IPS-18a (cell line): ENCODE measurements around the gene SYCE1.
"Not testable (repeated sequence)": the region's sequence is repeated elsewhere in the genome, so short reads cannot be mapped to it uniquely, and the experiment has no call there.

Experiments
- H3K27ac ChIP-seq: one replicate; pipeline ENCODE4 v1.5.1; 2013; ENCODE audit warnings: low read length
- H3K27me3 ChIP-seq: one replicate; pipeline ENCODE4 v1.6.1; 2013; ENCODE audit warnings: mild to moderate bottlenecking, low read length; ENCODE audit not compliant: control insufficient read depth, insufficient read depth
- H3K36me3 ChIP-seq: one replicate; pipeline ENCODE4 v1.6.1; 2013; ENCODE audit warnings: low read depth, low read length; ENCODE audit not compliant: control insufficient read depth
- H3K4me1 ChIP-seq: one replicate; pipeline ENCODE4 v1.6.1; 2013; ENCODE audit warnings: low read depth, low read length; ENCODE audit not compliant: control insufficient read depth
- H3K4me3 ChIP-seq: one replicate; pipeline ENCODE4 v1.5.1; 2013; ENCODE audit warnings: low read length
- H3K9ac ChIP-seq: one replicate; pipeline ENCODE4 v1.6.1; 2013; ENCODE audit warnings: mild to moderate bottlenecking, low read length, moderate library complexity
- H3K9me3 ChIP-seq: one replicate; pipeline ENCODE4 v1.6.1; 2013; ENCODE audit warnings: low read depth, low read length; ENCODE audit not compliant: control insufficient read depth

The SYCE1 gene

DNA sequence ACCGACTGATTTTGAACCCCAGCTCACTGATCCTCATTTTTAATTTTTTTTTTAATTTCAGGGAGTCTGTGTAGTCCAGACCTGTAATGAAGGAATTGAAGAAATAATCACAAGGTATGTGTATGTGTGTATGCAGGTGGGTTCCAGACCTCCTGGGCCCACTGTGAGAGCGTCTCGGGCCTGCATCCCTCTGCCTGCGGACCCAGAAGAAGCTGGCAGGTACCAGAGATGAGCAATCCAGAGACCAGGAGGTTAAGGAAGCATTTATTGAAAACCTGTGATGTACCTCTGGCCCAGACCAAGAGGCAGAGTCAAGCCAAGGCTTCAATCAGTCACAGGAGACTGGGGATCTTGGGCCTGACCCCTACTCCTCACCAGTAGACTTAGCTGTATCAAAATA, 10.8 kb downstream of the SYCE1 start:
- Histone ChIP-seq H3K27ac (no peak overlapping the region), H3K27me3 (no peaks in the 10 kb centered on the region), H3K4me1 (no peaks in the 10 kb centered on the region), H3K4me3 (no peak overlapping the region), H3K36me3 (no peaks in the 10 kb centered on the region), H3K9me3 (peaks cover 58% of the 10 kb centered on the region), H3K9ac (no peak overlapping the region)

DNA sequence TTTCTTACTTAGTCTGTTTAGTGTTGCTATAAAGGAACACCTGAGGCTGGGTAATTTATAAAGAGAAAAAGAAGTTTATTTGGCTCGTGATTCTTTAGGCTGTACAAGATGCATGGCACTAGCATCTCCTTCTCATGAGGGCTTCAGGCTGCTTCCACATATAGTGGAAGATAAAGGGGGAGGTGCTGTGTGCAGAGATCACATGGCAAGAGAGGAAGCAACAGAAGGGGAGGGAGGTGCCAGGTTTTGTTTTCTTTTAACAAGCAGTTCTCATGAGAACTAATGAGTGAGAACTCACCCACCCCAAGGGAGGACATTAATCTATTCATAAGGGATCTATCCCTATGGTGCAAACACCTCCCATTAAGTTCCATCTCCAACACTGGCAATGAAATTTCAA, 20.9 kb downstream of the SYCE1 start:
- Histone ChIP-seq H3K4me1 (no peaks in the 10 kb centered on the region), H3K27ac (no peak overlapping the region), H3K9ac (no peak overlapping the region), H3K9me3 (peaks cover 54% of the 10 kb centered on the region), H3K36me3 (no peaks in the 10 kb centered on the region), H3K27me3 (no peaks in the 10 kb centered on the region), H3K4me3 (no peak overlapping the region)

DNA sequence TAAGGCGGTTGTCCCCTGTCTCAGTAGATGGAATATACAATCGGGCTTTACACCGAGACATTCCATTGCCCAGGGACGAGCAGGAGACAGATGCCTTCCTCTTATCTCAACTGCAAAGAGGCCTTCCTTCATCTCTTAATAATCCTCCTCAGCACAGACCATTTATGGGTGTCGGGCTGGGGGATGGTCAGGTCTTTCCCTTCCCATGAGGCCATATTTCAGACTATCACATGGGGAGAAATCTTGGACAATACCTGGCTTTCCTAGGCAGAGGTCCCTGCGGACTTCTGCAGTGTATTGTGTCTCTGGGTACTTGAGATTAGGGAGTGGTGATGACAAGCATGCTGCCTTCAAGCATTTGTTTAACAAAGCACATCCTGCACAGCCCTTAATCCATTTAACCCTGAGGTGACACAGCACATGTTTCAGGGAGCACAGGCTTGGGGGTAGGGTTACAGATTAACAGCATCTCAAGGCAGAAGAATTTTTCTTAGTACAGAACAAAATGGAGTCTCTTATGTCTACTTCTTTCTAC, 23.9 kb downstream of the SYCE1 start:
- not testable (repeated sequence) for H3K4me3 ChIP-seq, H3K27ac ChIP-seq, H3K9ac ChIP-seq, H3K27me3 ChIP-seq, H3K36me3 ChIP-seq, H3K4me1 ChIP-seq
- peaks cover 68% of the 10 kb centered on the region for H3K9me3 ChIP-seq

DNA sequence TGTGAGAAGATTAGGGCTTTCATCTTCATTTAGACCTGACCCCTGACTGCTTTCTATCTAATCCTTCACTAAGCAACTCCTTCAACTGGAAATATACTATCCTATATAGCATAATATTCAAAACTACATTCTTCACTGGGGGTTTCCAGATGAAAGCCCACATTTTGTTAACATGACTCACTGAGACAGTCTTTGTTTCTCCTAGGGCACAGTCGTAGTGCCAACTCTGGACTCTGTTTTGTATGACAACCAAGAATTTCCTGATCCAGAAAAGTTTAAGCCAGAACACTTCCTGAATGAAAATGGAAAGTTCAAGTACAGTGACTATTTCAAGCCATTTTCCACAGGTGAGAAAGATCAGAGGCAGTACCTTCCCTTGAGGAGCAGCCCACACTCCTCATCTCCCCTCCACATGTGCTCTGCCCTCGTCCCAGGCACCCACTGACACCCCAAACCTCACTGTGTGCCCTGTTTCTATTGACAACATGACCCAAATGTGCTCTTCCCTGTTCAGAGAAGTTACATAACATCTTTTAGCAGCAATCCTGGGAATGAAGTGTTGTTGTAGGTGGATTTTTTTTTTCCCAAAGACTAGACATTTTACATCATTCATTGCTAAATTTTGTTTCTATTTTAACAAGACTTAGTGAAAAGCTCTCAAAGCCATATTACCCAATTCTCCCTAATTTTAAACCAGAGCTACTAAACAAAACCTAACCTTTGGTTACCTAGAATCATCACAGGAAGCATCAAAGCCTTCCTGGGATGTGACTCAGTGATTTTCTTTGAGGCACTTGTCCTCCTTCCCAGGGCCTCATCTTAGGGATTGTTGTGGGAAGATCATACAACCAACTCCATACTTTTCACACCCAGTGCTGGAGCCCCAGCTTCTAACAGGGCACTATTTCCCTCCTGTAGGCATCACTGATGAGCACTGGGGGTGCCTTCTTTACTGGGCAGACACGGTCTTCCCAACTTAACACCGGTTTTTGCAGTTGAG, 27.5 kb downstream of the SYCE1 start:
- no peaks in the 10 kb centered on the region for H3K4me1 ChIP-seq
- no peaks in the 10 kb centered on the region for H3K36me3 ChIP-seq
- no peak overlapping the region for H3K9ac ChIP-seq
- no peaks in the 10 kb centered on the region for H3K27me3 ChIP-seq
- H3K4me3 ChIP-seq: no peak overlapping the region
- no peak overlapping the region for H3K27ac ChIP-seq
- H3K9me3 ChIP-seq: peaks cover 55% of the 10 kb centered on the region

DNA sequence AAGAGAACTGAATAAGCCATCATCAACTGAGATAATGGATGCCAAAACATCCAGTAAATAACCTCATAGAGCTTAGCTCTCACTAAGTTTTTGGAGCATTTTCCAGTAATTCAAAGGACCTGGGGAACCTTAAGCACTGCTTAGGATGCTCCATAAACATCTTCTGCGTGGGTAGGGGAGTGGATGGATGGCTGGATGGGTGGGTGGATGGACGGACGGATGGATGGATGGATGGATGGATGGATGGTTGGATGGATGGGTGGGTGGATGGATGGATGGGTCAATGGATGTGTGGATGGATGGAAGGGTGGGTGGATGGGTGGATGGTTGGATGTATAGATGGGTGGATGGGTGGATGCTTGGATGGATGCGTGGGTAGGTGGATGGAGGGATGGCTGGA, 29.2 kb downstream of the SYCE1 start:
- Histone ChIP-seq H3K27ac (no peak overlapping the region), H3K9me3 (peaks cover 66% of the 10 kb centered on the region), H3K4me1 (no peaks in the 10 kb centered on the region)

DNA sequence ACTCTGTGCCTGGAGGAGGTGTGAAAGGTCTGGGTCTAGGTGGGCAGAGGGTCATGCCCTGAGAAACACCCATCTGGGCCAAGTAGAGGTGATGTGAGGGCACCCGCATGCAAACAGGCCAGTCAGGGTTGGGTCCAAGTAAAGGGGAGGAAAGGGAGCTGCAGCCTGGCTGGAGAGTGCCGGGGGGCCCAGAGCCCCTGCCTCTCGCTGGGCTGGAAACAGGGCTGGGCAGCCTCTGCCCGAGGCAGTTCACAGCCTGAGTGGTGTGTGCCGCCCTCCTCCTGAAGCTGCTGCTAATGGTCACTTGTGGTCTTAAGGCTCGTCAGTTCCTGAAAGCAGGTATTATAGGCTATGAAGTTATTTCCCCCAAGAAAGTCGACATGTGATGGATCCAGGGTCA, 31.0 kb downstream of the SYCE1 start:
- peaks cover 64% of the 10 kb centered on the region for H3K9me3 ChIP-seq
- H3K27ac ChIP-seq: no peak overlapping the region
- no peaks in the 10 kb centered on the region for H3K27me3 ChIP-seq
- H3K9ac ChIP-seq: no peak overlapping the region
- no peak overlapping the region for H3K4me3 ChIP-seq
- H3K36me3 ChIP-seq: no peaks in the 10 kb centered on the region
- H3K4me1 ChIP-seq: no peaks in the 10 kb centered on the region

More for the DNA sequence above, 29.2 kb downstream of the SYCE1 start:
- Histone ChIP-seq H3K9ac (no peak overlapping the region), H3K4me3 (no peak overlapping the region), H3K27me3 (no peaks in the 10 kb centered on the region), H3K36me3 (no peaks in the 10 kb centered on the region)

DNA sequence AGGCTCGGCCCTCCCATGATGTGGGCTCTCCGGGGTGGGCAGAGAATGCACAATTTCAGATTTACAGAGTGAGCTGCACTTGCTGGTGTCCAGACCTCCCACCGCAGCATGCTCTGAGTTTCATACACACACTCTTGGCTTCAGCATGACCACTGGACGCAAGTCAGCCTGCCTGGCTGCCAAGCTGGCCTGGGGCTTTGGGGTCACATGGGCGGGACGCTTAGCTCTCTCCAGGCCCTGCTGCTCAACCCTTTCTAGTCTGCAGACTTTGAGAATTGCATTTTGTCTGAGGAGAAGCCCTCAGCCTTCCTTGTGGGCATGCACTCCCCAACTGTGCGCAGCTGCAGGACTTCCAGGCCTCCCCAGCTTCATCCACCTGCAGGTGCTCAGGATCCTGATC, 32.5 kb downstream of the SYCE1 start:
- Histone ChIP-seq H3K36me3 (no peaks in the 10 kb centered on the region), H3K27ac (no peak overlapping the region), H3K9ac (no peak overlapping the region), H3K9me3 (peaks cover 54% of the 10 kb centered on the region), H3K4me3 (no peak overlapping the region), H3K4me1 (no peaks in the 10 kb centered on the region), H3K27me3 (no peaks in the 10 kb centered on the region)

DNA sequence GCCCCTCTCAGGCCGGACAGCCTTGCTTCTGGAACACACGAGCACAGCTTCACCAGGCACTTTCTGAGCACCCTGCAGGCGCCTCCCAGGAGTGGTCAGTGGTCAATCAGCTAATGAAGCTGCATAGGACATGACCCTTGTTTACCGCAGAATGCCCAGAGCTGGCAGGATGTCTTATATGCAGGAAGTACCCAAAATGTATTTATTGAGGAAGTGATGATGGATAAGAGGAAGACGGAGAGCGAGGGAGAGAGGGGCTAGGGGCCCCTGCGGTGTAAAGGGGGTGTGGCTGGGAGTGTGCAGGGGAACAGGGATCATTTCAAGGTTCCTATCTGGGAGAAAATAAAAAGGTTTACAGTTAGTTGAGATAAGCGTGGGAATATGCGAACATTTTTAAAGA, 34.9 kb downstream of the SYCE1 start:
- Histone ChIP-seq H3K36me3 (no peaks in the 10 kb centered on the region), H3K4me1 (no peaks in the 10 kb centered on the region), H3K4me3 (no peak overlapping the region), H3K27ac (no peak overlapping the region), H3K27me3 (no peaks in the 10 kb centered on the region), H3K9me3 (peaks cover 49% of the 10 kb centered on the region), H3K9ac (no peak overlapping the region)

DNA sequence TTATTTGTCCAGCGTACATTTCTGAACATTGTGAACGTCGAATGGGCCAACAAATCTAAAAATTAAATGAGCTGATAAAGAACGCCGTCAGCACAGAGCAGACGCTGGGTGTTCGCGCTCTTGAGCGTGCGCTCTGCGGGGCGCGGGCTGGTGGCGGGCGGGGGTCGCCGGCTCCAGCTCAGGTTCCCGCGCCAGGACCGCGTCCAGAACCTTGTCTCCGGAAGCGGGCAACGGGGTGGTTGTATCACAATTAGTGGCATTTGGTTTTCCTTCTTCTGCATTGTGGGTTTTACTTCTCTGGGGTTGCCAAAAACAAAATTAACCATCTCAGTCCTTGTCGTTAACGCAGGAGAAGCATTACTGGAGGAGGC, 35.8 kb downstream of the SYCE1 start:
- H3K9me3 ChIP-seq: peaks cover 55% of the 10 kb centered on the region
- no peak overlapping the region for H3K4me3 ChIP-seq
- no peaks in the 10 kb centered on the region for H3K27me3 ChIP-seq
- no peak overlapping the region for H3K27ac ChIP-seq
- no peaks in the 10 kb centered on the region for H3K36me3 ChIP-seq
- H3K9ac ChIP-seq: no peak overlapping the region
- no peaks in the 10 kb centered on the region for H3K4me1 ChIP-seq

DNA sequence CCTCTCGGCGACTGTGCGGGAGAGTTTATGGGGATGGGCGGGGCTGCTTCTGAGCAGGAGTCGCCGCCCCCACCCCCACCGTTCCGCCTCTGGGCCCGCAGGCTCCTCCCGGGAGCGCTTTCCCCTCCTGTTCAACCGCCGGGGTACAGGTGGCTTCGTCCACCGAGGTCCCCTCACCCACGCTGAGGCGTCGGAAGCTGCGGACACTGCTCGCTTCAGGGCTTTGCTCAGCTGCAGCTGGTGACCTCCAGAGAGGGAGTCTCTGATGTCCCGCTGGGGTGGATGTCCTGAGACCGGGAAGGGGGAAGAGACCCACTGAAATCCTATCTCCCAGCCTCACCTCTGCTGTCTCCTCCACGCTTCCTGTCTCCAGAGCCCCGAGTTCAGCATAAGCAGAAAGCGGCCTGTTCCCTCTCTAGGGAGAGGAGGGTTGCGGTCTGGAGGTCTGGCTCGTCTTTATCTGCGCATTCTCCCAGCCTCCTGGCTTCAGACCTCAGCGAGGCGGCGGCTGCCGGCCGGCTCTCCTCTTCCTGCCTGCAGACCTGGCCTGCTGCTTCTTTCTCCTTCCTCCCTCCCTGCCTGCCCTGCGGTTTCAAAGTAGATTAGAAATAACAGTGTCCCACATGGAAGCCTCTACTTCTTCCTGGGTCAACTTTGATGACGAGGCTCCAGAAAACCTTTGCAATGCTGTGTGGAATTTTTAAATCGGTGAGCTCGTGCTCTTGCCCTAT, 36.4 kb downstream of the SYCE1 start:
- Histone ChIP-seq H3K9me3 (peaks cover 50% of the 10 kb centered on the region), H3K4me1 (no peaks in the 10 kb centered on the region), H3K36me3 (no peaks in the 10 kb centered on the region), H3K27me3 (no peaks in the 10 kb centered on the region), H3K27ac (no peak overlapping the region), H3K4me3 (no peak overlapping the region), H3K9ac (no peak overlapping the region)

DNA sequence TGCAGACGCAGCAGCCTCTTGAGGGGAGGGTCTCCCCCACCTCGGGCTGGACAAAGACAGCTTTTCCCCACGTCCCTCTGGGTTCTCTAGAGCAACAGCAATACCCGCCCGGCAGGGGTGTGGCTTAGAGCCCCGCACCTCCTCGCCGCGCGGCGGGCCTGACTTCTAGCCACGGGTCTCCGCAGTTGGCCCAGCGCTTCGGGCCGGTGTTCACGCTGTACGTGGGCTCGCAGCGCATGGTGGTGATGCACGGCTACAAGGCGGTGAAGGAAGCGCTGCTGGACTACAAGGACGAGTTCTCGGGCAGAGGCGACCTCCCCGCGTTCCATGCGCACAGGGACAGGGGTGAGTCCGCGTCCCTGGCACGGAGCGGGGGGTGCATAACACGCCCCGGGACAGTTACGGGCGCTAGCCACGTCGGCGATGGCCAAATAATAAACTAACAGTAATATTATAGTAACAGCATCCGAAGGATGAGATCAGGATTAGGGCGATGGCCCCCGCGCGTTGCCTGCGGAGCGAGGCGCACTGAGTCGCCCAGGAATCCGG, 37.0 kb downstream of the SYCE1 start:
- Histone ChIP-seq H3K9ac (no peak overlapping the region), H3K27me3 (no peaks in the 10 kb centered on the region), H3K36me3 (no peaks in the 10 kb centered on the region), H3K9me3 (peaks cover 49% of the 10 kb centered on the region), H3K4me1 (no peaks in the 10 kb centered on the region), H3K4me3 (no peak overlapping the region), H3K27ac (no peak overlapping the region)
